Glomerular visceral epithelial cell (primary cell): ENCODE measurements around the gene FGGY.

ENCODE experiments used
- DNase-seq: peaks from one replicate; pipeline ENCODE4 v3.0.0-alpha.2; 2016; ENCODE audit errors: extremely low spot score

Gene FGGY

GRCh38 chr1:59315529-59316463, 18.9 kb downstream of the FGGY start:
- DNase-seq: no peak

- DNase-seq: peak; percentile 67
Observed at GRCh38 chr1:59316497-59317128, 19.7 kb downstream of the FGGY start.

GRCh38 chr1:59317343-59317742, 20.4 kb downstream of the FGGY start:
- DNase-seq: no peak

GRCh38 chr1:59317780-59318179, 20.9 kb downstream of the FGGY start:
- DNase-seq: peak; percentile 49

- DNase-seq: no peak
Observed at GRCh38 chr1:59318271-59318860, 21.5 kb downstream of the FGGY start.

- DNase-seq: no peak
Observed at GRCh38 chr1:59322394-59322793, 25.5 kb downstream of the FGGY start.

GRCh38 chr1:59322814-59323213, 25.9 kb downstream of the FGGY start:
- DNase-seq: no peak

- DNase-seq: no peak
Observed at GRCh38 chr1:59323879-59324278, 27.0 kb downstream of the FGGY start.

- DNase-seq: no peak
Observed at GRCh38 chr1:59328353-59328752, 31.5 kb downstream of the FGGY start.

GRCh38 chr1:59329412-59330053, 32.6 kb downstream of the FGGY start:
- no peak for DNase-seq

GRCh38 chr1:59331686-59332620, 35.1 kb downstream of the FGGY start:
- no peak for DNase-seq

GRCh38 chr1:59332983-59333382, 36.1 kb downstream of the FGGY start:
- peak; percentile 37 for DNase-seq

GRCh38 chr1:59333626-59334277, 36.9 kb downstream of the FGGY start:
- DNase-seq: no peak

- DNase-seq: no peak
Observed at GRCh38 chr1:59340411-59341307, 43.8 kb downstream of the FGGY start.

- DNase-seq: no peak
Observed at GRCh38 chr1:59342801-59343575, 46.1 kb downstream of the FGGY start.

- no peak for DNase-seq
Observed at GRCh38 chr1:59343576-59343840, 46.6 kb downstream of the FGGY start.

GRCh38 chr1:59345221-59345620, 48.3 kb downstream of the FGGY start:
- no peak for DNase-seq

GRCh38 chr1:59346429-59346828, 49.5 kb downstream of the FGGY start:
- no peak for DNase-seq

- DNase-seq: no peak
Observed at GRCh38 chr1:59349101-59349500, 52.2 kb downstream of the FGGY start.
